SK-N-SH (cell line): ENCODE results near the gene PCNX3.

Experiments used
- MAX ChIP-seq: IDR thresholded peaks from 2 replicates; pipeline ENCODE4 v1.4.0; 2012; ENCODE audit warnings: low read depth
- TF ChIP-seq, protein P1 (sequence below): fragments of 200-600 bp; sonication (generic); IDR thresholded peaks from 2 replicates; pipeline ENCODE4 v1.6.1; 2017; ENCODE audit warnings: antibody characterized with exemption, mild to moderate bottlenecking, moderate library complexity

GRCh38 chr11:65633390-65634108, 18.0 kb downstream of the PCNX3 start:
- TF ChIP-seq, protein P1, sequence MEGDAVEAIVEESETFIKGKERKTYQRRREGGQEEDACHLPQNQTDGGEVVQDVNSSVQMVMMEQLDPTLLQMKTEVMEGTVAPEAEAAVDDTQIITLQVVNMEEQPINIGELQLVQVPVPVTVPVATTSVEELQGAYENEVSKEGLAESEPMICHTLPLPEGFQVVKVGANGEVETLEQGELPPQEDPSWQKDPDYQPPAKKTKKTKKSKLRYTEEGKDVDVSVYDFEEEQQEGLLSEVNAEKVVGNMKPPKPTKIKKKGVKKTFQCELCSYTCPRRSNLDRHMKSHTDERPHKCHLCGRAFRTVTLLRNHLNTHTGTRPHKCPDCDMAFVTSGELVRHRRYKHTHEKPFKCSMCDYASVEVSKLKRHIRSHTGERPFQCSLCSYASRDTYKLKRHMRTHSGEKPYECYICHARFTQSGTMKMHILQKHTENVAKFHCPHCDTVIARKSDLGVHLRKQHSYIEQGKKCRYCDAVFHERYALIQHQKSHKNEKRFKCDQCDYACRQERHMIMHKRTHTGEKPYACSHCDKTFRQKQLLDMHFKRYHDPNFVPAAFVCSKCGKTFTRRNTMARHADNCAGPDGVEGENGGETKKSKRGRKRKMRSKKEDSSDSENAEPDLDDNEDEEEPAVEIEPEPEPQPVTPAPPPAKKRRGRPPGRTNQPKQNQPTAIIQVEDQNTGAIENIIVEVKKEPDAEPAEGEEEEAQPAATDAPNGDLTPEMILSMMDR, result no peak
- no peak for TF ChIP-seq MAX
